ENCODE results near the gene GRM6. TPM values are rescaled to one million over a fixed set of nuclear protein-coding genes. Genes with fewer than 3 reads are reported as not detected.

Gene GRM6
- total RNA-seq: not detected

DNA sequence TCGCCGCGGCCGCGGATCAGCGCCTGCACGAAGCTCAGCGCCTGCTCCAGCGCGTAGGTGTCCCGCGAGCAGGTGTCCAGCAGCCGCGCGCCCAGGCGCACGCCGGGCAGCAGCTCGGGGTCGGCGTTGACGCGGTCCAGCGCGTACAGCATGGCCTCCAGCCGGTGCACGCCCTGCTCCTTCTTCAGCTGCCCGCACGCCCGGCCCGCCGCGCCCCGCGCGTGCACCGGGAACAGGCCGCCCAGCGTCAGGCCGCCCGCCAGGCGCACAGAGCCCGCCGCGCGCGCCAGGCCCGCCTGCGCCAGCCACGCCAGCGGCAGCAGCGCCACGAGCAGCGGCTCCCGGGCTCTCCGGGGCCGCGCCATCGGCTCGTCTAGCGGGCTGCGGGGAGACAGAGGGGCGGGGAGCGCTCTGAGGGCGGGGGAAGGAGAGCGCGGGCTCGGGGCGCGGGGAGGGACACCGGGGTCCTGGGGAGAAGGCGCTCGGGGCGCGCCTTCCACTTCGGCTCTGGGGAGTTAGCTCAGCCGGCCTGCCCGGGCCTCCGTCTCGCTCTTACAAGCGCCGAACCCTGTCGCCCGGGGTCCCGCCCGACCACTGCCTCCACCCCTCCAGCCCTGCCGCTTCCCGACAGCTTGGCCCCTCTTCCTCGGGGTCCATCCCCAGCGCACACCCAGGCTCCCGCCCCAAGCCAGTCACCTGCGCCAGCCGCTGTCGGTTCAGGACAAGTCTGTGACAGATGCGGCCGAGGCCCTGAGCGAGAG lies at the start of gene GRM6:
TSS of gene GRM6 (minus strand) at position 741 of the 761 bp plus-strand sequence. CDS start at position 365, 376 bp downstream.
- peaks cover 9% of the 10 kb centered on the region for H3K9me3 Mint-ChIP-seq
- peaks cover 2% of the 10 kb centered on the region for H3K4me1 Mint-ChIP-seq
- peaks cover 17% of the 10 kb centered on the region for H3K27me3 Mint-ChIP-seq
- peaks cover 8% of the 10 kb centered on the region for H3K36me3 Mint-ChIP-seq (ENCODE audit: low read depth)
- ChIA-PET CTCF (no interaction called here), POLR2A (no interaction called here)
- no peak within 1 kb of the TSS for H3K27ac Mint-ChIP-seq
- H3K4me3 Mint-ChIP-seq: no peak within 1 kb of the TSS
- DNase-seq: no peak

DNA sequence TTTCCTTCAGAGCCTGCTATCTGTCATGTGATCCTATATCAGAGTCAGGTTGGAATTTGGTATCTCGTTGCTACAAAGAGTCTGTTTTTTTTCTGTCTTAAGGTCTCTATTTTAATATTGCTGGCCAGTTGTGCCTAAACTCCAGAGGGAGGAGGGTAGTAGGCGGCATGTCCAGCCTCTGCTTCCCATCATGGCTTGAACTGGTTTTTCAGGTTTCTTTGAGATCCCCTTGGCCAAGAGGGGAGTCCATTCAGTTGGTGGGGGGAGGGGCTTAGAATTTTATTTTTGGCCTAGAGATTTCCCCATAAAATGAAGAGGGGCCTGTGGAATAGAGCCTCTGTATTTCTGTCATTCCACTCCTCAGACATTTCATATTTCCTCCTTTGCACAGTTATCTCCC lies 49.6 kb upstream of the GRM6 start:
- H3K4me3 Mint-ChIP-seq: no peak overlapping the region
- POLR2A ChIA-PET: no interaction called here
- H3K27me3 Mint-ChIP-seq: no peaks in the 10 kb centered on the region
- DNase-seq: no peak
- CTCF ChIA-PET: no interaction called here
- H3K9me3 Mint-ChIP-seq: peaks cover 37% of the 10 kb centered on the region
- H3K4me1 Mint-ChIP-seq: no peaks in the 10 kb centered on the region
- H3K27ac Mint-ChIP-seq: no peak overlapping the region
- no peaks in the 10 kb centered on the region for H3K36me3 Mint-ChIP-seq (ENCODE audit: low read depth)

GRCh38 chr5:179033004-179033580 lies 38.0 kb upstream of the GRM6 start:
- ChIA-PET POLR2A (no interaction called here), CTCF (no interaction called here)
- Mint-ChIP-seq H3K4me1 (no peaks in the 10 kb centered on the region), H3K27me3 (no peaks in the 10 kb centered on the region), H3K27ac (no peak overlapping the region), H3K4me3 (no peak overlapping the region), H3K9me3 (peaks cover 78% of the 10 kb centered on the region), H3K36me3 (ENCODE audit: low read depth) (peaks cover 63% of the 10 kb centered on the region)
- no peak for DNase-seq

GRCh38 chr5:179023528-179024189 lies 28.5 kb upstream of the GRM6 start, which contains the start of gene ZNF879:
Gene ZNF879 (plus strand): TSS chr5:179023804. CDS start chr5:179025005, 1,201 bp downstream.
- H3K36me3 Mint-ChIP-seq (ENCODE audit: low read depth): peaks cover 45% of the 10 kb centered on the region
- peak; percentile 93 for DNase-seq
- peak within 1 kb of the TSS; percentile 87 for H3K4me3 Mint-ChIP-seq
- H3K4me1 Mint-ChIP-seq: peaks cover 10% of the 10 kb centered on the region
- peaks cover 35% of the 10 kb centered on the region for H3K9me3 Mint-ChIP-seq
- ChIA-PET POLR2A (interaction anchor here (2.1 kb wide), 1 partner anchor 37 kb away, joined by 10 read pairs; the partner anchor contains the start of gene ZNF354C), CTCF (interaction anchor here (2.0 kb wide), 1 partner anchor 37 kb away, joined by 6 read pairs; the partner anchor contains the start of gene ZNF354C)
- peaks cover 2% of the 10 kb centered on the region for H3K27me3 Mint-ChIP-seq
- peak within 1 kb of the TSS; percentile 62 for H3K27ac Mint-ChIP-seq

- no peaks in the 10 kb centered on the region for H3K27me3 Mint-ChIP-seq
- POLR2A ChIA-PET: no interaction called here
- CTCF ChIA-PET: no interaction called here
- H3K27ac Mint-ChIP-seq: no peak overlapping the region
- peaks cover 26% of the 10 kb centered on the region for H3K9me3 Mint-ChIP-seq
- DNase-seq: no peak
- H3K4me1 Mint-ChIP-seq: no peaks in the 10 kb centered on the region
- no peaks in the 10 kb centered on the region for H3K36me3 Mint-ChIP-seq (ENCODE audit: low read depth)
- H3K4me3 Mint-ChIP-seq: no peak overlapping the region
Observed at GRCh38 chr5:179008667-179009066, 13.5 kb upstream of the GRM6 start.

GRCh38 chr5:179006564-179006963 lies 11.4 kb upstream of the GRM6 start:
- H3K27ac Mint-ChIP-seq: no peak overlapping the region
- H3K9me3 Mint-ChIP-seq: peaks cover 26% of the 10 kb centered on the region
- H3K27me3 Mint-ChIP-seq: no peaks in the 10 kb centered on the region
- H3K4me1 Mint-ChIP-seq: no peaks in the 10 kb centered on the region
- ChIA-PET CTCF (no interaction called here), POLR2A (no interaction called here)
- H3K4me3 Mint-ChIP-seq: no peak overlapping the region
- DNase-seq: no peak
- no peaks in the 10 kb centered on the region for H3K36me3 Mint-ChIP-seq (ENCODE audit: low read depth)

DNA sequence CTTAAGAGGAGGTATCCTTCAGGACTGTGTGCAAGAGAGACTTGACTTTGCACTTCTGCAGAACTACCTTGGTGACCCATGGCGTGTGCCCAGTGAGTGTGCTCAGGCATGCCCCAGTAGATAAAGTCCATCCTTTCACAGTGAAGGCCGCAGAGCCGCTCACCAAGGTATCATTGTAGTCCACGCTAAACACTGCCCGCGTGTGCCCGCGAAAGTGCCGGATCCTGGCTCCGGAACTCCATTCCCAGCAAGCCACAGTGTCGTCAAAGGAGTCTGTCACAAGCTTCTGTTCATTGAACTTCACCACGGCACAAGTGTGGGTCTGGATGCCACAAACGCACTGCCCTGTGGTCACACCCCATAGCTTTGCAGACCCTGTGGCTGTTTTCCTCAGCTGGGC lies 3.3 kb upstream of the GRM6 start:
- Mint-ChIP-seq H3K36me3 (ENCODE audit: low read depth) (peaks cover 4% of the 10 kb centered on the region), H3K27ac (no peak overlapping the region), H3K27me3 (peaks cover 14% of the 10 kb centered on the region), H3K4me1 (peaks cover 2% of the 10 kb centered on the region), H3K9me3 (peaks cover 15% of the 10 kb centered on the region), H3K4me3 (no peak overlapping the region)
- POLR2A ChIA-PET: no interaction called here
- CTCF ChIA-PET: no interaction called here
- no peak for DNase-seq

GRCh38 chr5:178997191-178997590 lies 2.1 kb upstream of the GRM6 start:
- Mint-ChIP-seq H3K27me3 (peaks cover 17% of the 10 kb centered on the region), H3K4me3 (no peak overlapping the region), H3K36me3 (ENCODE audit: low read depth) (peaks cover 8% of the 10 kb centered on the region), H3K9me3 (peaks cover 12% of the 10 kb centered on the region), H3K27ac (no peak overlapping the region), H3K4me1 (peaks cover 2% of the 10 kb centered on the region)
- ChIA-PET POLR2A (no interaction called here), CTCF (no interaction called here)
- DNase-seq: no peak

DNA sequence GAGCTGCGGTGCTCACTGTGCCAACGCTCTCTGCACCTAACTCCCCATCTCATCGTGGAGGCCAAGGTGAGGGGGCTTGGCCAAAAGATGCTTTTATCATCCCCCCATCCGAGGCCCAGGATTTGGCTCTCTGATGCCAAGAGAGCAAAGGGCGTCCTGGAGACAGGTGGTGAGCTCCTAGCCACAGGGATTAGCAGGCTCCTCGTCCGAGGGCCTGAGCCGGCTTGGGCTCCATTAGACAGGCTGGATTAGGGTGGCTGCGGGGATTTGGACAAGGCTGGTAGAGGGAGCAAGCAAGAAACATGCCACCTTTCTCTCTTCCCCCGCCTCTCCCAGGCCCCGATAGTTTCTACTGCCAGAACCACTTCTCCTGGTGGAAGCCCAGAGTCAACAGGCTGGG lies 1.0 kb upstream of the GRM6 start:
- Mint-ChIP-seq H3K36me3 (ENCODE audit: low read depth) (peaks cover 8% of the 10 kb centered on the region), H3K9me3 (peaks cover 7% of the 10 kb centered on the region), H3K27me3 (peaks cover 17% of the 10 kb centered on the region), H3K4me1 (peaks cover 2% of the 10 kb centered on the region), H3K4me3 (no peak overlapping the region), H3K27ac (no peak overlapping the region)
- DNase-seq: no peak
- ChIA-PET CTCF (no interaction called here), POLR2A (no interaction called here)

DNA sequence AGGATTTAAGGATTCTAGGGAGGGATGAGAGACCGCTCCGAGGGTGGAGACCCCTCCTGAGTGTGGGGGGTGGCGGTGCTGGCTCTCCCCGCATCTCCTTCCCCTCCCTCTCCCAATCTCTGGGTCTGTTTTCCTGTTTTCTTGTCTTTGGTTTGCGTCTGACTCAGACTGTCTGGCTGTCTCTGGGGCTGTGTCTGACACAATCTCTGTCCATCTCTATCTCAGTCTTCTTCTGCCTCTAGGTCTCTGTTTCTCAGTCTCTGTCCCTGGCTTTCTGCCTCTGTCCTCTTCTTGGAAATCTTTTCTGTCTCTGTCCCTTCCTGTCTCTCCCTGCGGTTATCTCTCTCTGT lies 196 bp upstream of the GRM6 start:
- peaks cover 6% of the 10 kb centered on the region for H3K9me3 Mint-ChIP-seq
- H3K4me3 Mint-ChIP-seq: no peak overlapping the region
- peaks cover 17% of the 10 kb centered on the region for H3K27me3 Mint-ChIP-seq
- no peak overlapping the region for H3K27ac Mint-ChIP-seq
- H3K36me3 Mint-ChIP-seq (ENCODE audit: low read depth): peaks cover 8% of the 10 kb centered on the region
- CTCF ChIA-PET: no interaction called here
- peaks cover 2% of the 10 kb centered on the region for H3K4me1 Mint-ChIP-seq
- DNase-seq: no peak
- POLR2A ChIA-PET: no interaction called here

GRCh38 chr5:178993955-178994579 lies 1.1 kb downstream of the GRM6 start:
- Mint-ChIP-seq H3K4me3 (no peak overlapping the region), H3K27me3 (peaks cover 17% of the 10 kb centered on the region), H3K36me3 (ENCODE audit: low read depth) (peaks cover 8% of the 10 kb centered on the region), H3K4me1 (peaks cover 2% of the 10 kb centered on the region), H3K27ac (no peak overlapping the region), H3K9me3 (peaks cover 16% of the 10 kb centered on the region)
- ChIA-PET CTCF (no interaction called here), POLR2A (no interaction called here)
- DNase-seq: no peak

DNA sequence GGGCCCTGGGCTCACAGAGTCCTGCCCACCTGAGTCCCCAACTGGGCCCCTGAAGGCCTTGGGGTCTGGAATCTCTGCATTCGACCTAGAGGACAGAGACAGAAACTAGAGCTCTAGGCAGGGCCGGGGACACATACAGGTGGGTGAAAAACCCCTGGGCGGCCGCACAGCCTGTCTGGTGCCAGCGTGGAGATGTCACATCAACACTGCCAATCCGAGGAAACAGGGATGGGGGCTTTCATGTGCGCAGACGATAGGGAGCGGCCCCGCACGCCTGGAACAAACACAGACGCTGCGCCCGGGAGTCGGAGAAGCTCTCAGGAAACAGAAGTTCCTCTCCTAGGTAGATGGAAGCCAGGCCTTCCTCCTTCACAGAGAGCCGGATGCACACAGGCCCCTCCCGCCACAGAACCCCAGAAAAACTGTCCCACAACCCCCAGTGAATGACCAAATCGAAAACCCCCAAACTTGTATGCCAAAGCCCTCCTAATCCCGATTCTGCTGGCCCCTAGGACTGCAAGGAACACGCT lies 1.8 kb downstream of the GRM6 start:
- H3K27ac Mint-ChIP-seq: no peak overlapping the region
- H3K36me3 Mint-ChIP-seq (ENCODE audit: low read depth): peaks cover 8% of the 10 kb centered on the region
- peaks cover 14% of the 10 kb centered on the region for H3K9me3 Mint-ChIP-seq
- DNase-seq: no peak
- ChIA-PET CTCF (no interaction called here), POLR2A (no interaction called here)
- H3K27me3 Mint-ChIP-seq: peaks cover 17% of the 10 kb centered on the region
- H3K4me3 Mint-ChIP-seq: no peak overlapping the region
- peaks cover 2% of the 10 kb centered on the region for H3K4me1 Mint-ChIP-seq

- no peak overlapping the region for H3K4me3 Mint-ChIP-seq
- DNase-seq: no peak
- H3K4me1 Mint-ChIP-seq: peaks cover 2% of the 10 kb centered on the region
- H3K27me3 Mint-ChIP-seq: peaks cover 17% of the 10 kb centered on the region
- no peak overlapping the region for H3K27ac Mint-ChIP-seq
- H3K9me3 Mint-ChIP-seq: peaks cover 19% of the 10 kb centered on the region
- POLR2A ChIA-PET: no interaction called here
- peaks cover 8% of the 10 kb centered on the region for H3K36me3 Mint-ChIP-seq (ENCODE audit: low read depth)
- CTCF ChIA-PET: no interaction called here
Observed at GRCh38 chr5:178992291-178992895, 2.7 kb downstream of the GRM6 start.

Measured in activated CD4-positive, alpha-beta memory T cell treated with anti-CD3 and anti-CD28 coated beads, Interleukin-2, amount 10 ng/mL, durations not matched to agents 7 days and 5 days (primary cell).